Activated CD4-positive, alpha-beta memory T cell treated with anti-CD3 and anti-CD28 coated beads for 36 hours (primary cell): ENCODE measurements around the gene PLCB1. TPM values are rescaled to one million over a fixed set of nuclear protein-coding genes. Genes with fewer than 3 reads are reported as not detected.
"Not testable (repeated sequence)": the region's sequence is repeated elsewhere in the genome, so short reads cannot be mapped to it uniquely, and the experiment has no call there.

Experiments
- CTCF ChIA-PET: fragments of 350-600 bp; sonication (Branson Sonifier 250); formaldehyde crosslinking; loops from one replicate; lab custom pipeline; 2021; ENCODE audit warnings: antibody characterized with exemption, inconsistent platforms; lab: Charles Lee
- POLR2A ChIA-PET: fragments of 350-600 bp; sonication (Branson Sonifier 250); formaldehyde crosslinking; loops from one replicate; lab custom pipeline; 2021; ENCODE audit warnings: antibody characterized with exemption; lab: Charles Lee
- DNase-seq: peaks from one replicate; pipeline ENCODE4 v3.0.0-alpha.2; 2020
- H3K27ac Mint-ChIP-seq: one replicate; pipeline ENCODE4 v1.8.0; 2021; ENCODE audit warnings: mixed read lengths
- H3K27me3 Mint-ChIP-seq: one replicate; pipeline ENCODE4 v1.8.0; 2021; ENCODE audit warnings: mixed read lengths
- H3K36me3 Mint-ChIP-seq: one replicate; pipeline ENCODE4 v1.8.0; 2021; ENCODE audit warnings: mixed read lengths
- H3K4me1 Mint-ChIP-seq: one replicate; pipeline ENCODE4 v1.8.0; 2021; ENCODE audit warnings: low read depth, mixed read lengths
- H3K4me3 Mint-ChIP-seq: one replicate; pipeline ENCODE4 v1.8.0; 2021; ENCODE audit warnings: mild to moderate bottlenecking, mixed read lengths
- H3K9me3 Mint-ChIP-seq: one replicate; pipeline ENCODE4 v1.8.0; 2021; ENCODE audit warnings: mixed read lengths
- intact Hi-C: fragments of 100-400 bp; cut with micrococcal nuclease; formaldehyde crosslinking; loops from one replicate; pipeline ENCODE4 v1.15.1; 2023
- total RNA-seq, 2 experiments: library from RNA; stranded (reverse); gene quantifications; one replicate each; pipeline ENCODE4 v1.2.3, GENCODE V29; 2021

PLCB1 gene
- total RNA-seq, 2 experiments from 2014 or later = 3.9 to 4.0 TPM

GRCh38 chr20:8152183-8152582, 20.1 kb downstream of the PLCB1 start:
- ChIA-PET CTCF (no interaction called here), POLR2A (no interaction called here)
- DNase-seq = no peak
- intact Hi-C loops = loop anchor here (2.0 kb wide), 1 partner anchor 123 kb away; no protein-coding TSS in a partner anchor
- H3K4me3 Mint-ChIP-seq = no peak overlapping the region
- H3K9me3 Mint-ChIP-seq = no peaks in the 10 kb centered on the region
- H3K27me3 Mint-ChIP-seq = no peaks in the 10 kb centered on the region
- no peak overlapping the region for H3K27ac Mint-ChIP-seq
- H3K36me3 Mint-ChIP-seq = no peaks in the 10 kb centered on the region
- H3K4me1 Mint-ChIP-seq = peaks cover 47% of the 10 kb centered on the region

GRCh38 chr20:8152847-8153246, 20.8 kb downstream of the PLCB1 start:
- H3K9me3 Mint-ChIP-seq = no peaks in the 10 kb centered on the region
- no peak overlapping the region for H3K4me3 Mint-ChIP-seq
- CTCF ChIA-PET = interaction anchor here (1.2 kb wide), 1 partner anchor 18 kb away, joined by 4 read pairs; no protein-coding TSS in a partner anchor
- DNase-seq = no peak
- intact Hi-C loops = loop anchor here (2.0 kb wide), 1 partner anchor 122 kb away; no protein-coding TSS in a partner anchor
- no peak overlapping the region for H3K27ac Mint-ChIP-seq
- H3K36me3 Mint-ChIP-seq = no peaks in the 10 kb centered on the region
- H3K27me3 Mint-ChIP-seq = no peaks in the 10 kb centered on the region
- H3K4me1 Mint-ChIP-seq = peaks cover 50% of the 10 kb centered on the region
- POLR2A ChIA-PET = no interaction called here

DNA sequence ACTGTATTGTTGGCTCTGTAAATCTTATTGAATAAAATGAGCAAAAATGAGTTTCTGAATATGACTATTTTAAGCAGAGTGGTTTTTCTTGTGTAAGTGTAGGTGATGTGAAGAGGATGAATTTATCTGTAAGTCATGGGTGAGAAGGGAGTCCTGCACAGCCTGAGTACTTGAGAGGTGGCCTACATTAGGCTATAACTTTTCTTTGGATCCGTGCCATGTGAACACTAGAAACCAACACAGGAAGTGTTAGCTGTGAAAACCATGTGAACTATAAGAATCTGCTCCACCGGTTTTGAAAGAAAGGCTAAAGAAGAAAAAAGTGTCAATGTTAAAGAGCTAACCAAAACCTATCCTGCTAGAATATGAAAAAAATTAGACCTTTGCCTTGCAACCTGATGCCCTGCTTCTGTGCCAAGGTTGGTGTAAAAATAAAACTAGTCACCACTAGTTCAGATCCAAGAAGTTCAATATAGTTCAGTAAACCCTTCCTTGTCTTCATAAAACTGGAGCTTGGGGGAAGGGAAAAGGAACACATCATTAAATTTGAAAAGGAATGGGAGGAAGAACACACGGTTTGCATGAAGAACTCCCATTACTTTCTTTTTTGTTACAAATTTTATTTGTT, 21.3 kb downstream of the PLCB1 start:
- Mint-ChIP-seq H3K27ac (no peak overlapping the region), H3K36me3 (no peaks in the 10 kb centered on the region), H3K4me1 (peaks cover 50% of the 10 kb centered on the region), H3K9me3 (no peaks in the 10 kb centered on the region), H3K27me3 (no peaks in the 10 kb centered on the region), H3K4me3 (no peak overlapping the region)
- ChIA-PET POLR2A (no interaction called here), CTCF (interaction anchor here (0.8 to 1.5 kb wide), 4 partner anchors 19 to 153 kb away, joined by 3 to 4 read pairs (median 3); partner anchors contain the start of gene PLCB1)
- intact Hi-C loops = loop anchor here (2.0 kb wide), 1 partner anchor 121 kb away; no protein-coding TSS in a partner anchor
- DNase-seq = no peak

- no peak overlapping the region for H3K4me3 Mint-ChIP-seq
- CTCF ChIA-PET = interaction anchor here (1.5 kb wide), 1 partner anchor 110 kb away, joined by 3 read pairs; no protein-coding TSS in a partner anchor
Measured at GRCh38 chr20:8154638-8155037, 22.6 kb downstream of the PLCB1 start.

DNA sequence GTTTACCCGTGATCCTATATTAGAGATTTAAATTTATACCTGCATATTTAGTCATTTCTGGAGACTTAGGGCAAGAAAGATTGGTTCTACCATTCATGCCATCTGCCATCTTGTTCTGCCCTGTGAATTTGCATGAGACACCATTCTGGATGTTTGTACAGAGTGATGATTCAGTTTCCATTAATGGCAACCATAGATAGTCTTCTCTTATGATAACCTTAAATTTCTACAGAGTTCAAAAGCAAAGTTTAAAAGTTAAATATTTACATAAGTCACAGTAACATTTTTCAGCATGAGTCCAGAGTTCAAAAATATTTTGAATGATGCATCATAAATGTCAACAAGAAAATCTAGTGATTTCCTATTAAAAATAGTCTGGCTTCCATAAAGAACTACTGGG, 23.2 kb downstream of the PLCB1 start:
- ChIA-PET POLR2A (no interaction called here), CTCF (interaction anchor here (0.6 to 1.5 kb wide), 2 partner anchors 111 to 603 kb away, joined by 3 read pairs; no protein-coding TSS in a partner anchor)
- peaks cover 4% of the 10 kb centered on the region for H3K36me3 Mint-ChIP-seq
- DNase-seq = no peak
- intact Hi-C loops = no loop called here
- no peak overlapping the region for H3K27ac Mint-ChIP-seq
- peaks cover 50% of the 10 kb centered on the region for H3K4me1 Mint-ChIP-seq
- no peak overlapping the region for H3K4me3 Mint-ChIP-seq
- H3K27me3 Mint-ChIP-seq = no peaks in the 10 kb centered on the region
- peaks cover 5% of the 10 kb centered on the region for H3K9me3 Mint-ChIP-seq

More at GRCh38 chr20:8154638-8155037, 22.6 kb downstream of the PLCB1 start:
- Mint-ChIP-seq H3K9me3 (no peaks in the 10 kb centered on the region), H3K4me1 (peaks cover 50% of the 10 kb centered on the region), H3K27ac (no peak overlapping the region), H3K27me3 (no peaks in the 10 kb centered on the region), H3K36me3 (no peaks in the 10 kb centered on the region)
- POLR2A ChIA-PET = no interaction called here
- intact Hi-C loops = no loop called here
- no peak for DNase-seq

DNA sequence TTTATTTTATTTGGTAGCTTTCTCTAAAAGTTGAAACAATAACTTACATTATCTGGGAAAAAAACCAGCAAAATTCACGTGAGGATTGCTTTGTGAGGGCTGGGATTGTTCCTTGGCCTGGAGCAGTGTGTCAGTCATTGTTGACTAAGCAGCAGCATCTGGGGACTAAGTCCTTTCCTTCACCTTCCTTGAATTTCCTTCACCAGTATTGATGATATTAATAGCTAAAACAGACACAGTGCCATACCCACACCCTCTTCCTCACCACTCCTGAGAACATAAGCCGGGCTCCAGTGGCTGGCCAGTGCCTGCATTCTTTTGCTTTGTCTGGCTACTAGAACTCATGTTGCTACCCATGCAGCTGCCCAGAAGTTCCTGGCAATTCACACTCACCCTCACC, 23.7 kb downstream of the PLCB1 start:
- intact Hi-C loops = loop anchor here (2.0 kb wide), 1 partner anchor 59 kb away; no protein-coding TSS in a partner anchor
- DNase-seq = no peak
- ChIA-PET CTCF (interaction anchor here (0.6 to 0.9 kb wide), 2 partner anchors 9 to 602 kb away, joined by 3 read pairs; no protein-coding TSS in a partner anchor), POLR2A (no interaction called here)
- Mint-ChIP-seq H3K4me3 (no peak overlapping the region), H3K27ac (no peak overlapping the region), H3K36me3 (peaks cover 5% of the 10 kb centered on the region), H3K4me1 (peaks cover 50% of the 10 kb centered on the region), H3K27me3 (no peaks in the 10 kb centered on the region), H3K9me3 (peaks cover 6% of the 10 kb centered on the region)

DNA sequence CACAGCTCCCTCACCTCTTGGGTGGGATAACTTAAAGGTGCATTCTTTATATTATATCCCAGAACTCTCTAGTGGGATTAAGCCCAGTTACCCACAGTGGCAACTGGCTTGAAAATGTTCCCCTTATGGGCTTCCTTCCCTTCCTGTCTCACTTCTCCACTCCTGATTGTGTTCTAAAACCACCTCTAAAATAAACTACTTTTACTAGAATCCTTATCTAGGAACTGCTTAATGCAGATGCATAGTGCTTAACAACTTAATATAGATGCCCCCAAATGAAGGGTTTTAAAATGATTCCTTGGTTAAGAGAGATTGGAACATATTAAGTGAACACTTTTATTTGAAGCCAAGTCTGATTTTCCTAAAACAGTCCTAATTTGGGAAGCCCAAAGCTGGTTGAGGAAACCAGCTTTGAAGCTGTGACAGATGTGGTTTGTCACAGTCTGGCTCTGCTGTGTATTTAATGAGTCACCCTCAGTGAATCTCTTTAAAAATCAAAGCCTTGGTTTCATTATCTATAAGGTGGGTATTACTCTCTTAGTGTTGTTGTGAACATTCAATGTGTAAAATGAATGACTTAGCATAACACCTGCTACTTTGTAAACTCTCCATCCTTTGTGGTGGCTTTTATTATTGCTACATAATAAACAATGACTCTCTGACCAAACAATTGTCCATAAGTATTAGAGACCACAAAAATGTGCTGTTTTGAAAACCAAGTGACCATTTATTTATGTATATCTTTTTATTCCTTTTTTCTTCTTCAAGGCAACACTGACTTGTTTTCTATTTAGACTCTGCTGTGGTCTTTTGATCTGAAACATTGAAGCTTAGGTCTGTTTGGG, 24.4 kb downstream of the PLCB1 start:
- POLR2A ChIA-PET = no interaction called here
- H3K4me3 Mint-ChIP-seq = no peak overlapping the region
- CTCF ChIA-PET = interaction anchor here (0.9 kb wide), 1 partner anchor 9 kb away, joined by 3 read pairs; no protein-coding TSS in a partner anchor

DNA sequence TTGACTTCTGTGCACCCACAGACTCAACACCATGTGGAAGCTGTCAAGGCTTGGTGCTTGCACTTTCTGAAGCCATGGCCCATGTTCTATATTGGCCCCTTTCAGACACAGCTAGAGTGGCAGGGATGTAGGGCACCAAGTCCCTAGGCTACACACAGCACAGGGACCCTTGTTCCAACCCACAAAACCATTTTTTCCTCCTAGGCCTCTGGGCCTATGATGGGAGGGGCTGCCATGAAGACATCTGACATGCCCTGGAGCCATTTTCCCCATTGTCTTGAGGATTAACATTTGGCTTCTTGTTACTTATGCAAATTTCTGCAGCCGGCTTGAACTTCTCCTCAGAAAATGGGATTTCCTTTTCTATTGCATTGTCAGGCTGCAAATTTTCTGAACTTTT, 27.2 kb downstream of the PLCB1 start:
- H3K27ac Mint-ChIP-seq, CTCF ChIA-PET, H3K27me3 Mint-ChIP-seq, H3K9me3 Mint-ChIP-seq, intact Hi-C loops, H3K4me3 Mint-ChIP-seq, H3K36me3 Mint-ChIP-seq, DNase-seq, POLR2A ChIA-PET: not testable (repeated sequence)
- peaks cover 32% of the 10 kb centered on the region for H3K4me1 Mint-ChIP-seq

More for the DNA sequence above, 24.4 kb downstream of the PLCB1 start:
- peaks cover 53% of the 10 kb centered on the region for H3K4me1 Mint-ChIP-seq
- no peaks in the 10 kb centered on the region for H3K27me3 Mint-ChIP-seq
- H3K9me3 Mint-ChIP-seq = peaks cover 6% of the 10 kb centered on the region
- intact Hi-C loops = loop anchor here (2.0 kb wide), 1 partner anchor 58 kb away; no protein-coding TSS in a partner anchor
- H3K36me3 Mint-ChIP-seq = peaks cover 5% of the 10 kb centered on the region
- no peak for DNase-seq
- no peak overlapping the region for H3K27ac Mint-ChIP-seq

- Mint-ChIP-seq H3K4me3 (no peak overlapping the region), H3K36me3 (peaks cover 5% of the 10 kb centered on the region), H3K9me3 (peaks cover 6% of the 10 kb centered on the region), H3K4me1 (peaks cover 16% of the 10 kb centered on the region), H3K27ac (peak overlapping the region; percentile 59), H3K27me3 (no peaks in the 10 kb centered on the region)
- POLR2A ChIA-PET = no interaction called here
- CTCF ChIA-PET = interaction anchor here (1.1 kb wide), 1 partner anchor 30 kb away, joined by 3 read pairs; no protein-coding TSS in a partner anchor
- intact Hi-C loops = no loop called here
- DNase-seq = no peak
Measured at GRCh38 chr20:8161264-8162071, 29.4 kb downstream of the PLCB1 start.

GRCh38 chr20:8162610-8163009, 30.5 kb downstream of the PLCB1 start:
- CTCF ChIA-PET = interaction anchor here (1.1 kb wide), 1 partner anchor 31 kb away, joined by 3 read pairs; no protein-coding TSS in a partner anchor
- peaks cover 7% of the 10 kb centered on the region for H3K4me1 Mint-ChIP-seq
- intact Hi-C loops = no loop called here
- no peak overlapping the region for H3K27ac Mint-ChIP-seq
- peaks cover 5% of the 10 kb centered on the region for H3K36me3 Mint-ChIP-seq
- H3K27me3 Mint-ChIP-seq = no peaks in the 10 kb centered on the region
- POLR2A ChIA-PET = no interaction called here
- DNase-seq = no peak
- H3K4me3 Mint-ChIP-seq = no peak overlapping the region
- peaks cover 6% of the 10 kb centered on the region for H3K9me3 Mint-ChIP-seq

GRCh38 chr20:8163543-8163942, 31.5 kb downstream of the PLCB1 start:
- no peak overlapping the region for H3K4me3 Mint-ChIP-seq
- H3K27me3 Mint-ChIP-seq = no peaks in the 10 kb centered on the region
- intact Hi-C loops = no loop called here
- CTCF ChIA-PET = no interaction called here
- no peak overlapping the region for H3K27ac Mint-ChIP-seq
- POLR2A ChIA-PET = no interaction called here
- peaks cover 5% of the 10 kb centered on the region for H3K36me3 Mint-ChIP-seq
- DNase-seq = no peak
- peaks cover 7% of the 10 kb centered on the region for H3K4me1 Mint-ChIP-seq
- H3K9me3 Mint-ChIP-seq = peaks cover 6% of the 10 kb centered on the region
